Astrocyte (in vitro differentiated cells and primary cell): ENCODE results near the gene GMEB2.

Experiments
- EZH2 ChIP-seq: IDR thresholded peaks from 2 replicates; pipeline ENCODE4 v1.6.1; 2012; ENCODE audit warnings: mild to moderate bottlenecking, low read length, inconsistent platforms; ENCODE audit not compliant: insufficient read depth
- TF ChIP-seq, protein P1 (sequence below): IDR thresholded peaks from 2 replicates; pipeline ENCODE4 v1.5.1; 2011; ENCODE audit warnings: low read depth, mild to moderate bottlenecking, inconsistent platforms, low read length, moderate library complexity; ENCODE audit not compliant: insufficient read depth

- TF ChIP-seq, protein P1, sequence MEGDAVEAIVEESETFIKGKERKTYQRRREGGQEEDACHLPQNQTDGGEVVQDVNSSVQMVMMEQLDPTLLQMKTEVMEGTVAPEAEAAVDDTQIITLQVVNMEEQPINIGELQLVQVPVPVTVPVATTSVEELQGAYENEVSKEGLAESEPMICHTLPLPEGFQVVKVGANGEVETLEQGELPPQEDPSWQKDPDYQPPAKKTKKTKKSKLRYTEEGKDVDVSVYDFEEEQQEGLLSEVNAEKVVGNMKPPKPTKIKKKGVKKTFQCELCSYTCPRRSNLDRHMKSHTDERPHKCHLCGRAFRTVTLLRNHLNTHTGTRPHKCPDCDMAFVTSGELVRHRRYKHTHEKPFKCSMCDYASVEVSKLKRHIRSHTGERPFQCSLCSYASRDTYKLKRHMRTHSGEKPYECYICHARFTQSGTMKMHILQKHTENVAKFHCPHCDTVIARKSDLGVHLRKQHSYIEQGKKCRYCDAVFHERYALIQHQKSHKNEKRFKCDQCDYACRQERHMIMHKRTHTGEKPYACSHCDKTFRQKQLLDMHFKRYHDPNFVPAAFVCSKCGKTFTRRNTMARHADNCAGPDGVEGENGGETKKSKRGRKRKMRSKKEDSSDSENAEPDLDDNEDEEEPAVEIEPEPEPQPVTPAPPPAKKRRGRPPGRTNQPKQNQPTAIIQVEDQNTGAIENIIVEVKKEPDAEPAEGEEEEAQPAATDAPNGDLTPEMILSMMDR: no peak
- TF ChIP-seq EZH2: no peak
These were observed 84.8 kb downstream of the GMEB2 start for GRCh38 chr20:63542031-63542559.
